Mesothelial cell of epicardium (in vitro differentiated cells): ENCODE data around the gene CCDC170. TPM values are rescaled to one million over a fixed set of nuclear protein-coding genes. Genes with fewer than 3 reads are reported as not detected.

ENCODE experiments used
- DNase-seq, 2 experiments: peaks; one replicate each; pipeline ENCODE4 v3.0.0; 2021; ENCODE audit warnings: low spot score in 2 of 2; ENCODE audit not compliant: unreplicated experiment in 2 of 2
- H3K27ac Mint-ChIP-seq: 2 replicates; pipeline ENCODE4 v1.8.0; 2021; ENCODE audit warnings: mixed read lengths
- H3K27me3 Mint-ChIP-seq: 2 replicates; pipeline ENCODE4 v1.8.0; 2021; ENCODE audit warnings: low read depth, mixed read lengths
- H3K36me3 Mint-ChIP-seq: 2 replicates; pipeline ENCODE4 v1.8.0; 2021; ENCODE audit warnings: mixed read lengths
- H3K4me1 Mint-ChIP-seq: 2 replicates; pipeline ENCODE4 v1.8.0; 2021; ENCODE audit warnings: mixed read lengths
- H3K4me3 Mint-ChIP-seq: 2 replicates; pipeline ENCODE4 v1.8.0; 2021; ENCODE audit warnings: mild to moderate bottlenecking, moderate library complexity, mixed read lengths
- H3K9me3 Mint-ChIP-seq: 2 replicates; pipeline ENCODE4 v1.8.0; 2021; ENCODE audit warnings: mixed read lengths
- total RNA-seq: library from RNA; stranded (reverse); gene quantifications from 3 replicates; pipeline ENCODE4 v1.2.1, GENCODE V29; 2021
- TF ChIP-seq, protein P1 (sequence below): fragments of 200-600 bp; sonication (generic); IDR thresholded peaks from one replicate; pipeline ENCODE4 v1.5.0; 2021; ENCODE audit warnings: antibody characterized with exemption; ENCODE audit not compliant: unreplicated experiment

CCDC170 gene
- total RNA-seq, 1 donor from 2014 or later, result 3.0 TPM

DNA sequence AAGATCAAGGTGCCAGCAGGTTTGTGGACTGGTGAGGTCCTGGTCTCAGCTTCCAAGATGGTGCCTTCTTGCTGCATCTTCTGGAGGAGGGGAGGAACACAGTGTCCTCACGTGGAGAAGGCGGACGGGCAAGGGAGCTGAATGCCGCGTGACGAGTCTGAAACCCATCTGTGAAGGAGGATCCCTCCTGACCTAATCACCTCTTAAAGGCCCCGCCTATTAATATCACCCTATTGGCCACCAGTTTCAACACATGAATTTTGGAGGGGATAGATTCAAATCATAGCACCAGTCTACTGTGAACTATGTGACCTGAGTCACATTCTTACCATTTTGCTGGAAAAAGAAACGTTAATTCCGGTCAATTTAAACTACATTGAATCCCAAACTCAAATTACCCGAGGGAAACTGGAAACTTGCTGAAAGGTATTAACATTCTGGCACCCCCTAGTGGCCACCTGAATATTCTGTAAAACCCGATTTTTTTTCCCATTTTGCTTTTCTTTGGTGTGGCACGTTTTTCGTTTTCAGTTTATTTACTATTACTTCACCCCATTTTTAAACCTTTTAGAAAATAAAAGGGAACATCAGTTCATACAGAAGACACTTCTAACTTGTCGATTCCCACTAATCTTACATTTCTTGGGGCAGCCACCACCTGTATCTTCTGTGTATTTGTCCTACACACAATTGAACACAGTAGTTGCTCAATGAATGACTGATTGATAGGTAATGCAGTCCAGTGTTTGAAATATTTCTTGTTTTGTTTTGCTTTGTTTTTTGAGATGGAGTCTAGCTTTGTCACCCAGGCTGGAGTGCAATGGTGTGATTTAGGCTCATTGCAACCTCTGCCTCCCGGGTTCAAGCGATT lies 17.9 kb upstream of the CCDC170 start:
- no peak overlapping the region for H3K27ac Mint-ChIP-seq

DNA sequence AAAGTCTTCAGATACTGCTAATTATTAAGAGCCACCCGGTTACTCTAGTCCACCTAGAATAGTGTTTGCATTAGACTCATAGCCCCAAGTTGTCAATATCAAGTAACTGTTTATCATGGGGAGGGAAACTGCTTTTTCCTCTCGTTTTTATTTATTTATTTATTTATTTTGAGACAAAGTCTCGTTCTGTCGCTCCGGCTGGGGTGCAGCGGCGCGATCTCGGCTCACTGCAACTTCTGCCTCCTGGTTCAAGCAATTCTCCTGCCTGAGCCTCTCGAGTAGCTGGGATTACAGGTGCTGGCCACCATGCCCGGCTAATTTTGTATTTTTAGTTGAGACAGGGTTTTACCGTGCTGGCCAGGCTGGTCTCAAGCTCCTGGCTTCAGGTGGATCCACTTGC lies 16.1 kb upstream of the CCDC170 start:
- no peak overlapping the region for H3K4me3 Mint-ChIP-seq
- TF ChIP-seq, protein P1, sequence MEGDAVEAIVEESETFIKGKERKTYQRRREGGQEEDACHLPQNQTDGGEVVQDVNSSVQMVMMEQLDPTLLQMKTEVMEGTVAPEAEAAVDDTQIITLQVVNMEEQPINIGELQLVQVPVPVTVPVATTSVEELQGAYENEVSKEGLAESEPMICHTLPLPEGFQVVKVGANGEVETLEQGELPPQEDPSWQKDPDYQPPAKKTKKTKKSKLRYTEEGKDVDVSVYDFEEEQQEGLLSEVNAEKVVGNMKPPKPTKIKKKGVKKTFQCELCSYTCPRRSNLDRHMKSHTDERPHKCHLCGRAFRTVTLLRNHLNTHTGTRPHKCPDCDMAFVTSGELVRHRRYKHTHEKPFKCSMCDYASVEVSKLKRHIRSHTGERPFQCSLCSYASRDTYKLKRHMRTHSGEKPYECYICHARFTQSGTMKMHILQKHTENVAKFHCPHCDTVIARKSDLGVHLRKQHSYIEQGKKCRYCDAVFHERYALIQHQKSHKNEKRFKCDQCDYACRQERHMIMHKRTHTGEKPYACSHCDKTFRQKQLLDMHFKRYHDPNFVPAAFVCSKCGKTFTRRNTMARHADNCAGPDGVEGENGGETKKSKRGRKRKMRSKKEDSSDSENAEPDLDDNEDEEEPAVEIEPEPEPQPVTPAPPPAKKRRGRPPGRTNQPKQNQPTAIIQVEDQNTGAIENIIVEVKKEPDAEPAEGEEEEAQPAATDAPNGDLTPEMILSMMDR, result no peak

More for the DNA sequence above, 17.9 kb upstream of the CCDC170 start:
- Mint-ChIP-seq H3K27me3 (no peaks in the 10 kb centered on the region), H3K4me3 (peak overlapping the region; percentile 36), H3K9me3 (no peaks in the 10 kb centered on the region), H3K36me3 (no peaks in the 10 kb centered on the region), H3K4me1 (peaks cover 4% of the 10 kb centered on the region)
- peak in 1 of 2 experiments; percentile 51 for DNase-seq
- TF ChIP-seq, protein P1, result peak; percentile 99

DNA sequence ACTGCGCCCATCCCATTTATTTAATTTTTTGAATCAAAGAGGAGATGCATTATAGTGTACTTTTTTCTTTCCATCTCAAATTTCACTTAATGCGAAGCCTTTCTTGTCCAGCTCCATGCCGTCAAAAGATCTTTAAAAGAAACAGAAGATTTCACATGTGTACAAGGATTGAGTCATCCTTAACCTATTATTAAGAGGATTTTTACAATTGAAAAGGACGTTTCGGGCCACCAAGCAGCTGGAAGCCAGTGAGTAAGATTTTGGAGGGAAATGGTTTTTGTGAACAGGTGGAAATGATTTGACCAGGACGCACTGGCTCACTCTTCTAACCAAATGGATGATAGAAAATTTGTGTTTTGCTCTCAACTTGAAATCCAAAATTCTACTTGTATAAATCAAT lies 15.1 kb upstream of the CCDC170 start:
- H3K4me1 Mint-ChIP-seq, result peaks cover 7% of the 10 kb centered on the region
- H3K9me3 Mint-ChIP-seq, result no peaks in the 10 kb centered on the region
- no peak overlapping the region for H3K27ac Mint-ChIP-seq
- no peaks in the 10 kb centered on the region for H3K27me3 Mint-ChIP-seq
- TF ChIP-seq, protein P1, result no peak
- no peaks in the 10 kb centered on the region for H3K36me3 Mint-ChIP-seq
- no peak overlapping the region for H3K4me3 Mint-ChIP-seq
- DNase-seq, result no peak

More for the DNA sequence above, 16.1 kb upstream of the CCDC170 start:
- H3K9me3 Mint-ChIP-seq, result no peaks in the 10 kb centered on the region
- H3K36me3 Mint-ChIP-seq, result no peaks in the 10 kb centered on the region
- H3K27ac Mint-ChIP-seq, result no peak overlapping the region
- peaks cover 7% of the 10 kb centered on the region for H3K4me1 Mint-ChIP-seq
- no peaks in the 10 kb centered on the region for H3K27me3 Mint-ChIP-seq
- DNase-seq, result no peak

DNA sequence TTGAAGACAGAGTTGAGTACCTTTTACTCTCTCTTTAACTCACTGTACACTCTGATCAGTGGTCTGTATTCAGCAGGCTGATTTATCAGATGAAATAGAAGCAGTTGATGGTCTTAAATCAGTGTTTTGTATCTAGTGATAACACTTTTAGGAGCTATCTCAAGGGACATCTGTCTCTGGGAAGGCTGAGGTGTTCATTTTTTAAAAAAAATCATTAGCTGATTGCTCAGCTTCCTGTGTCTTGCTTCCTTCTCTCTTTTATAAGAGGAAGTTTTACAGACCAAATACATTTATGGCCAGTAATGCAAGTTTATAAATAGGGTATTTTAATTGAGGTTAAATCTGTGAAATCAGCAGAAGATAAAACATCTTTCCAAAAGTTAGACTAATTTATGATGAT lies 12.0 kb upstream of the CCDC170 start:
- peaks cover 2% of the 10 kb centered on the region for H3K4me1 Mint-ChIP-seq
- H3K27ac Mint-ChIP-seq, result no peak overlapping the region
- no peaks in the 10 kb centered on the region for H3K27me3 Mint-ChIP-seq
- no peak for DNase-seq
- peaks cover 5% of the 10 kb centered on the region for H3K9me3 Mint-ChIP-seq
- H3K4me3 Mint-ChIP-seq, result no peak overlapping the region
- no peaks in the 10 kb centered on the region for H3K36me3 Mint-ChIP-seq
- TF ChIP-seq, protein P1, result no peak

DNA sequence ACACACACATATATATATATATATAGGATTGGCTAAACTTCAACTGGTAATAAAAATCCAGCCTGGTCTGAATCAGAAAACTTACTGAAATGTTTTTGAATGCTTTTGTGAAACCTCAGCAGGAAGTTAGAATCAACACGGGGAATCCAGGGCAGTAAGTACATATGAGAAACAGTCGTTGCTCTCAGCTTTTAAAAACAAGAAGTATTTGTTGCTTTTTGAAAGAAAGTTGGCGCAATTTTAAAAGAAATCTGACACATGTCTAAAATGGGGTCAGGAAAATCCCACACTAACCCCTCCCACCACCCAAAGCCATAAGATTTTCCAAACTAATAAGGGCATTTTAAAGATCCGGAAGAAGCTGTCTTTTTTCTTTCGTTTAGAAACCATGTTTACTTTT lies 11.5 kb upstream of the CCDC170 start:
- Mint-ChIP-seq H3K27ac (peak overlapping the region; percentile 95), H3K4me3 (no peak overlapping the region), H3K4me1 (peaks cover 2% of the 10 kb centered on the region), H3K9me3 (peaks cover 5% of the 10 kb centered on the region), H3K27me3 (no peaks in the 10 kb centered on the region), H3K36me3 (no peaks in the 10 kb centered on the region)
- DNase-seq, result no peak
- TF ChIP-seq, protein P1, result no peak
